H1 (cell line): ENCODE results near the gene PHTF2. TPM values are rescaled to one million over a fixed set of nuclear protein-coding genes. Genes with fewer than 3 reads are reported as not detected.

Source experiments
- ASH2L ChIP-seq: fragments of 200-600, 300-600 bp; sonication (generic); IDR thresholded peaks from one replicate; pipeline ENCODE4 v1.7.1; 2017; ENCODE audit warnings: low read length
- PHF8 ChIP-seq: fragments of 200-600 bp; sonication (generic); conservative IDR thresholded peaks from 2 replicates; pipeline ENCODE4 v1.7.1; 2012; ENCODE audit warnings: low read depth, mild to moderate bottlenecking, inconsistent platforms, low read length, moderate library complexity
- RAD21 ChIP-seq, 2 experiments: IDR thresholded peaks in 1 of 2; conservative IDR thresholded peaks in 1 of 2; 2 replicates each; pipeline ENCODE4 v1.6.1; 2011; ENCODE audit warnings: low read depth in 2 of 2, low read length in 2 of 2, improper control_type of control experiment in 1 of 2, inconsistent platforms in 1 of 2, mild to moderate bottlenecking in 1 of 2, moderate library complexity in 1 of 2
- RNF2 ChIP-seq: fragments of 200-900, 300-1000 bp; sonication (generic); IDR thresholded peaks from 2 replicates; pipeline ENCODE4 v1.7.1; 2016; ENCODE audit warnings: borderline replicate concordance, low read depth, mild to moderate bottlenecking, antibody characterized with exemption, low read length; ENCODE audit not compliant: poor library complexity, severe bottlenecking; ENCODE audit errors: missing control alignments
- SAP30 ChIP-seq: fragments of 300-600 bp; sonication (generic); IDR thresholded peaks from 2 replicates; pipeline ENCODE4 v1.7.1; 2012; ENCODE audit warnings: low read length, moderate library complexity, mild to moderate bottlenecking, inconsistent platforms; ENCODE audit not compliant: insufficient read depth, insufficient replicate concordance
- SIN3A ChIP-seq, 2 experiments: IDR thresholded peaks in 1 of 2; conservative IDR thresholded peaks in 1 of 2; 2 replicates each; pipeline ENCODE4 v1.6.1; 2011 to 2012; ENCODE audit warnings: low read length in 2 of 2, improper control_type of control experiment in 1 of 2, low read depth in 1 of 2, mild to moderate bottlenecking in 1 of 2
- SIRT6 ChIP-seq: IDR thresholded peaks from one replicate; pipeline ENCODE4 v1.7.1; 2012; ENCODE audit warnings: low read length, inconsistent platforms
- TEAD4 ChIP-seq: IDR thresholded peaks from 2 replicates; pipeline ENCODE4 v1.6.1; 2012; ENCODE audit warnings: low read depth, low read length, inconsistent platforms, mixed read lengths
- polyA plus RNA-seq, 7 experiments: library from polyadenylated mRNA; depleted of rRNA in 3 of 7; stranded (reverse) in 5 of 7; unstranded in 2 of 7; fragments of >200 nt in 5 of 7; fragments of 200-250 nt in 2 of 7; gene quantifications; 1 replicate in 5 of 7; 2 replicates in 1 of 7; 4 replicates in 1 of 7; pipeline versions ENCODE4 v1.2.1 to v1.2.3, GENCODE V29; 2011 to 2013; ENCODE audit warnings: missing spikeins in 2 of 7, mixed read lengths in 2 of 7
- total RNA-seq: library from RNA; stranded (reverse); fragmentation: NEBNext Ultra II Directional; extraction: Animal tissue kit (Norgen Biotek cat#: 25700); gene quantifications from 2 replicates; pipeline ENCODE4 v1.2.1, GENCODE V29; 2021

Gene PHTF2
- total and polyA plus RNA-seq, 2 of the 8 experiments (the other 6 are each of a cell fraction or from before 2014, with no cell fraction given), result 9.0 to 25.4 TPM

DNA sequence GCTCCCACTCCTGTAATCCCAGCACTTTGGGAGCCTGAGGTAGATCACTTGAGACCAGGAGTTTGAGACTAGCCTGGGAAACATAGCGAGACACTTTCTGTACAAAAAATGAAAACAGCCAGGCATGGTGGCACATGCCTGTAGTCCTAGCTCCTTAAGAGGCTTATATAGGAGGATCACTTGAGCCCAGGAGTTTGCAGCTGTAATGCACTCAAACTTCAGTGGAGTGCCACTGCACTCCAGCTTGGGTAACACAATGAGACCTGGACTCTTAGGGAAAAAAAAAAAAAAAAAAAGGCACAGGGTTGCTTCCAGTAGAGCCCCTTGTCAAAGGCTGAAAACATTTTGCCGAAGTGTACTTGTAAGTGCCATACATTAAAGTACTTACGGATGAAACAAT lies 195.3 kb downstream of the PHTF2 start (continued):
- TF ChIP-seq RNF2, result no peak
- TF ChIP-seq RAD21 (IDR thresholded peaks at IDR 0.05 in 1 of 2, conservative IDR thresholded peaks at IDR 0.05 in 1 of 2; ENCODE audit: low read depth in 2 of 2, low read length in 2 of 2), result no peak
- TF ChIP-seq PHF8, result no peak
- no peak for TF ChIP-seq SAP30
- no peak for TF ChIP-seq SIRT6
- no peak for TF ChIP-seq ASH2L
- TF ChIP-seq TEAD4, result no peak
- no peak for TF ChIP-seq SIN3A (conservative IDR thresholded peaks at IDR 0.05 in 1 of 2, IDR thresholded peaks at IDR 0.05 in 1 of 2; ENCODE audit: low read depth in 1 of 2, low read length in 2 of 2)
